Left ventricle myocardium inferior (tissue), 1 donor: ENCODE data around the gene ULBP2. TPM values are rescaled to one million over a fixed set of nuclear protein-coding genes. Genes with fewer than 3 reads are reported as not detected.
"Not testable (repeated sequence)": the region's sequence is repeated elsewhere in the genome, so short reads cannot be mapped to it uniquely, and the experiment has no call there.

ENCODE experiments used
- DNase-seq: peaks from one replicate; pipeline ENCODE4 v3.0.0-alpha.2; 2020
- H3K27ac ChIP-seq: fragments of 200-600 bp; replicated peaks from 2 replicates; pipeline ENCODE4 v1.8.0; 2021
- H3K27me3 ChIP-seq: fragments of 200-600 bp; 2 replicates; pipeline ENCODE4 v1.8.0; 2021; ENCODE audit warnings: low read depth
- H3K36me3 ChIP-seq: fragments of 200-600 bp; 2 replicates; pipeline ENCODE4 v1.8.0; 2021
- H3K4me1 ChIP-seq: fragments of 200-600 bp; 2 replicates; pipeline ENCODE4 v1.8.0; 2021
- H3K4me3 ChIP-seq: fragments of 200-600 bp; 2 replicates; pipeline ENCODE4 v1.8.0; 2021; ENCODE audit warnings: mild to moderate bottlenecking, moderate library complexity
- H3K9me3 ChIP-seq: fragments of 200-600 bp; replicated peaks from 2 replicates; pipeline ENCODE4 v1.8.0; 2021
- intact Hi-C: fragments of 100-400 bp; cut with micrococcal nuclease; formaldehyde crosslinking; loops from one replicate; pipeline ENCODE4 v1.11.0; 2022
- total RNA-seq: library from RNA; stranded (reverse); fragmentation: NEBNext Ultra II Directional; extraction: Animal tissue kit (Norgen Biotek cat#: 25700); gene quantifications from one replicate; pipeline ENCODE4 v1.2.1, GENCODE V29; 2021
- TF ChIP-seq, protein P1 (sequence below): fragments of 200-600 bp; IDR thresholded peaks from 2 replicates; pipeline ENCODE4 v1.8.0; 2021; ENCODE audit warnings: antibody characterized with exemption, mild to moderate bottlenecking, borderline replicate concordance
- donor health status: DM: no; HTN: yes; CAD: no; lungs with severe emphysema.

The ULBP2 gene
- total RNA-seq, 1 donor from 2014 or later = 0.93 TPM

DNA sequence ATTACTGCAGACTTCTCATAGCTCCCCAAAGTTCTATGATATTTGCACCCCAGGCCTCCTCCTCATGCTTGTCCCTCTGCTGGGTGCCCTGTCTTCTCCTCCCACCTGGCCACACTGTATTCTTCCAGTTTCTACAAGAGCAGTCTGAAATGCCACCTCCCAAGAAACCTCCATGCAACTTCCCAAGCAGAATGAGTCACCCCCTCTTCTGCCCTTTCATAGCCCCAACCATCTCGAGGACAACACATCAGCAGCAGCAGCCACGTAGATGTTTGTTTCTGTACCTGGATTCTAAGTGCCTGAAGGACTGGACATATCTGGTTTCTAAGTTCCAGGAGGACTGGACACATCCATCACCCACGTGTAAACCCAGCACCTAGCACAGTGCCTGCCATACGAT is 6.6 kb upstream of the ULBP2 start:
- Histone ChIP-seq H3K9me3 (no peaks in the 10 kb centered on the region), H3K36me3 (no peaks in the 10 kb centered on the region), H3K4me1 (peaks cover 12% of the 10 kb centered on the region), H3K4me3 (no peak overlapping the region), H3K27ac (no peak overlapping the region), H3K27me3 (peaks cover 98% of the 10 kb centered on the region)
- intact Hi-C loops = loop anchor here (2.0 kb wide), 1 partner anchor 82 kb away; no protein-coding TSS in a partner anchor
- DNase-seq = no peak
- TF ChIP-seq, protein P1, sequence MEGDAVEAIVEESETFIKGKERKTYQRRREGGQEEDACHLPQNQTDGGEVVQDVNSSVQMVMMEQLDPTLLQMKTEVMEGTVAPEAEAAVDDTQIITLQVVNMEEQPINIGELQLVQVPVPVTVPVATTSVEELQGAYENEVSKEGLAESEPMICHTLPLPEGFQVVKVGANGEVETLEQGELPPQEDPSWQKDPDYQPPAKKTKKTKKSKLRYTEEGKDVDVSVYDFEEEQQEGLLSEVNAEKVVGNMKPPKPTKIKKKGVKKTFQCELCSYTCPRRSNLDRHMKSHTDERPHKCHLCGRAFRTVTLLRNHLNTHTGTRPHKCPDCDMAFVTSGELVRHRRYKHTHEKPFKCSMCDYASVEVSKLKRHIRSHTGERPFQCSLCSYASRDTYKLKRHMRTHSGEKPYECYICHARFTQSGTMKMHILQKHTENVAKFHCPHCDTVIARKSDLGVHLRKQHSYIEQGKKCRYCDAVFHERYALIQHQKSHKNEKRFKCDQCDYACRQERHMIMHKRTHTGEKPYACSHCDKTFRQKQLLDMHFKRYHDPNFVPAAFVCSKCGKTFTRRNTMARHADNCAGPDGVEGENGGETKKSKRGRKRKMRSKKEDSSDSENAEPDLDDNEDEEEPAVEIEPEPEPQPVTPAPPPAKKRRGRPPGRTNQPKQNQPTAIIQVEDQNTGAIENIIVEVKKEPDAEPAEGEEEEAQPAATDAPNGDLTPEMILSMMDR = no peak

DNA sequence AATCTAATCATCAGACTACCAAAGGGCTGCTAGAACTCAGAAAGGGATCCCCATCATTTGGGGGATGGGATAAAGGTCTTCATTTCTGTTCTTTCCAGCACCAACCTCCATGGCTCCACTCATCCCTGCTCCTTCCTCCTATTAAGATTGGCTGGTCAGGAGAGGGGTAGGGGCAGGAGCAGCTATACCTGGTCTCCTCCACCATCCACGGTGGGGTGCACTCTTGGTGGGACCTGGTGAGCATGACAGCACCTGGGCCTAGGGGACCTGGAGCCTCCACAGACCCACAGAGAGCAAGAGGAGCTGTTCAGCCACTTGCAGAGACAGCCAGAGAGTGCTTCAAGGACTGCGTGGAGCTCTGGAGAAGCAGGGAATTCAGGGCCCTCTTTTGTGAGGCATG is 6.1 kb upstream of the ULBP2 start:
- Histone ChIP-seq H3K27me3 (peaks cover 98% of the 10 kb centered on the region), H3K36me3 (no peaks in the 10 kb centered on the region), H3K4me1 (peaks cover 12% of the 10 kb centered on the region), H3K4me3 (no peak overlapping the region), H3K27ac (no peak overlapping the region), H3K9me3 (no peaks in the 10 kb centered on the region)
- TF ChIP-seq, protein P1 = no peak
- no peak for DNase-seq
- intact Hi-C loops = loop anchor here (2.0 kb wide), 1 partner anchor 81 kb away; no protein-coding TSS in a partner anchor

DNA sequence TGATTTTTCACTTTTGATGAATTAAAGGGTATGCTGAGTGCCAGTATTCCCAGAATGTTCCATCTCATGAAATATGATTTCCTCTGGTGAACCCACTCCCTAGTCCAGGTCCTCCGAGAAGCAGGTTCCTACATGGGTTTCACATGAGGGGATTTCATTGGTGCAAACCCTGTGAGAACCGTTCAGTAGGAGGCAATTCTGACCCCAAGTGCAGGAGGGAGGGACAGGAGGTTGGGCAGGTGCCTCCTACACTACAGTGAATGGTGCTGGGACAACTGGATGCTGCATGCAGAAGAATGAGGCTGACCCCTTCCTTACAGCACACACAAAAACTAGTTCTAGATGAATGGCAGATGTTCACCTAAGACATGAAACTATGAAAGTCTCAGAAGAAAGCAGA is 5.1 kb upstream of the ULBP2 start:
- Histone ChIP-seq H3K27ac (no peak overlapping the region), H3K4me1 (peaks cover 21% of the 10 kb centered on the region), H3K27me3 (peaks cover 96% of the 10 kb centered on the region), H3K4me3 (no peak overlapping the region), H3K9me3 (no peaks in the 10 kb centered on the region), H3K36me3 (no peaks in the 10 kb centered on the region)
- TF ChIP-seq, protein P1 = no peak
- DNase-seq = no peak
- intact Hi-C loops = no loop called here

DNA sequence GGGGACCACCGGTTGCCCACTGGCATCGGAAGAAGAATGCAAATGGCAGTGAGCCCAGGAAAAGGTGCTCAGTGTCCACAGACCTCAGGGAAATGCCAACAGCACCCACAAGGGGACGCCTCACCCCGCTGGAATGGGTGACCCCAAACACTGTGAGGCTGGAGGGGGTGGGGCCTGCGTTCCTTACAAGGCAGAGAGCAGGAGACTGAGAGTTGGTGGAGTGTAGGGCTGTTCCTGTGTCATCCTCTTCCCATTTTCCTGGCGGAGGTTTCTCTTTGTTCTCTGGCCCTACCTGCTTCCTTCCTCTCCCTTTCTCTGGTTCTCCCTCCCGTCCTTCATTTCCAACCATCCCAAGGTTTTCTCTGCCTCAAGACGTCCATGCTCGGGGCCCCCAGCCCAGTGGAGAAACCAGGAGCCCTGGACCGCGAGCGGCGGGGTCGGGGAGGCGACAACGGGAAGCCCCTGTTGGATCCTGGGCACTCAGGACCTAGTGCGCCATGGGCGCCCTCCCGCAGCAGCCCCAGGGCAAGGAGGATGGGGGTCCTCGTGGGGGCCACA is 3.7 kb upstream of the ULBP2 start:
- peaks cover 29% of the 10 kb centered on the region for H3K4me1 ChIP-seq
- H3K36me3 ChIP-seq, H3K9me3 ChIP-seq, H3K27ac ChIP-seq, intact Hi-C loops, DNase-seq: not testable (repeated sequence)
- peak overlapping the region; percentile 64 for H3K4me3 ChIP-seq
- peaks cover 90% of the 10 kb centered on the region for H3K27me3 ChIP-seq

DNA sequence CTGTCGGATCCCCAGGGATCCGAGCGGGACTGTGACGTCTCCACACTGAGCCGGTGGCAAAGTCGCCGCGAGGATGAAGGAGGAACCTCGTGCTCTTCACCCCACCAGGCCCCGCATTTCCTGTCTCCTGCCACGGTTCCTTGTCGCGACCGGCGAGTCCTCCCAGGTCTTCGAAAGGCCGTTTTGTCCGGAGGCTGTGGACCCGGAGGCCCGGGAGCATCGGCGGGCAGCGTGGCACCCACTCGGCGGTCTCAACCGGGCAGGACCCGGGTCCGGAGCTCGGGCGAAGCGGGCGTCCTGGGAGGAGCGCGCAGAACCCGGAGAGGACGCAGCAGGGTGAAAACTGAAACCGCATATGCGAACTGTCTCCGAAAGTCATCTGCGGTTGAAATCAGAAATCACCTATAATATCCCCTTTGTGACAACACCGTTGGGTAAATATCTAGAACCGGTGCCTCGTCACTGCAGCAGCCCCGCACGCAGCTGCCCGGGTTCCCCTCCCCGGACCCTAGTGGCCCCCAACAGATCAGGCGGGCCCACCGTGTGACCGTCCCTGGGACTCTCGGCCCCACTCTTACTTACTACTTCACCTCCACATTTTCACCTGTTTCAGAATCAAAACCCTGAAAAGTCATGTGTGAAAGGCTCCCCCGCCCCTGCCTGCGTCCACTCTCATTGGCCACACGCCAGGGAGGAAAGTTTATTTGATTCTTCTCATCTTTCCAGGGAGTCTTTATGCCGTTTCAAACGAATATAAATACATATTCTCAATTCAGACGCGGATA is 3.1 kb upstream of the ULBP2 start:
- intact Hi-C loops = no loop called here
- TF ChIP-seq, protein P1 = no peak
- Histone ChIP-seq H3K4me1 (peaks cover 29% of the 10 kb centered on the region), H3K36me3 (no peaks in the 10 kb centered on the region), H3K9me3 (no peaks in the 10 kb centered on the region), H3K4me3 (peak overlapping the region; percentile 64), H3K27ac (no peak overlapping the region), H3K27me3 (peaks cover 83% of the 10 kb centered on the region)
- no peak for DNase-seq

DNA sequence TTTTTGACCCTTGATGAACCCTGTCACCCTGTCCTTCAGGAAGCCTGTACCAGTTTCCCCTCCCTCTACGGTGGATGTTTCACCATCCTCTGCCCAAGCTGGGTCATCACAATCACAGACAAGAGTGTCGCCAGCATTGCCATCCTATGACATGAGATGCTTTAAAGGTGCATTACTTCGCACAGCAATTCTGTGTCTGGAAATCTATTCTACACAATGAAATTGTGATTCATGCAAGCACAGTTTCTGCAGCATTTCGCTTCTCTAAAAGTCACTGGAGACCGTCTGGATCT is 2.5 kb upstream of the ULBP2 start:
- Histone ChIP-seq H3K4me1 (peaks cover 29% of the 10 kb centered on the region), H3K36me3 (no peaks in the 10 kb centered on the region), H3K27ac (no peak overlapping the region), H3K9me3 (no peaks in the 10 kb centered on the region), H3K27me3 (peaks cover 80% of the 10 kb centered on the region), H3K4me3 (no peak overlapping the region)
- TF ChIP-seq, protein P1 = no peak
- intact Hi-C loops = no loop called here
- no peak for DNase-seq
